Activated T-cell treated with anti-CD3 and anti-CD28 coated beads for 48 hours (primary cell): ENCODE measurements around the gene SPECC1.
"Not testable (repeated sequence)": the region's sequence is repeated elsewhere in the genome, so short reads cannot be mapped to it uniquely, and the experiment has no call there.

Experiments used
- DNase-seq: peaks from one replicate; pipeline ENCODE4 v3.0.0-alpha.2; 2020; ENCODE audit warnings: low read depth

Gene SPECC1

GRCh38 chr17:20313306-20313705, 304.1 kb downstream of the SPECC1 start:
- no peak for DNase-seq

- no peak for DNase-seq
Measured at GRCh38 chr17:20313891-20314290, 304.7 kb downstream of the SPECC1 start.

GRCh38 chr17:20314834-20315233, 305.7 kb downstream of the SPECC1 start:
- DNase-seq: no peak

GRCh38 chr17:20315311-20315710, 306.2 kb downstream of the SPECC1 start:
- DNase-seq: no peak

GRCh38 chr17:20315821-20316220, 306.7 kb downstream of the SPECC1 start:
- DNase-seq: no peak

- peak; percentile 80 for DNase-seq
Measured at GRCh38 chr17:20320535-20321229, 311.5 kb downstream of the SPECC1 start.

GRCh38 chr17:20321357-20321756, 312.2 kb downstream of the SPECC1 start:
- DNase-seq: not testable (repeated sequence)

- DNase-seq: not testable (repeated sequence)
Measured at GRCh38 chr17:20327739-20328138, 318.6 kb downstream of the SPECC1 start.

GRCh38 chr17:20351405-20351804, 342.2 kb downstream of the SPECC1 start:
- DNase-seq: not testable (repeated sequence)

- not testable (repeated sequence) for DNase-seq
Measured at GRCh38 chr17:20352567-20352966, 343.4 kb downstream of the SPECC1 start.

GRCh38 chr17:20363846-20364245, 354.7 kb downstream of the SPECC1 start:
- not testable (repeated sequence) for DNase-seq
